IMR-90 (cell line): ENCODE measurements around the gene FXYD5. TPM values are rescaled to one million over a fixed set of nuclear protein-coding genes. Genes with fewer than 3 reads are reported as not detected.
A peak's percentile ranks its signal among the peaks of the same experiment; 100 is the strongest.

ENCODE experiments used
- ATAC-seq: fragments of 200-7000 bp; cut with Tn5 transposase; 2 replicates; pipeline ENCODE4 v1.9.1; 2020; ENCODE audit warnings: low read depth, mild to moderate bottlenecking, moderate library complexity
- BruUV-seq: library from RNA; stranded (reverse); fragments of 400-500 nt; replicated peaks from 2 replicates; lab custom pipeline; 2021; lab: Mats Ljungman, UMichigan
- CTCF ChIA-PET: fragments of 300-600 bp; formaldehyde crosslinking; extraction: SDS; loops from one replicate; lab custom pipeline; 2021; ENCODE audit warnings: antibody characterized with exemption; lab: Yijun Ruan, JAX
- POLR2A ChIA-PET: fragments of 300-600 bp; sonication (Branson Sonifier 250); formaldehyde crosslinking; loops from one replicate; lab custom pipeline; 2022; ENCODE audit warnings: antibody characterized with exemption; ENCODE audit not compliant: unreplicated experiment; lab: Charles Lee
- DNase-seq: peaks from one replicate; pipeline ENCODE4 v3.0.0; 2013
- H2AFZ ChIP-seq: replicated peaks from 2 replicates; pipeline ENCODE3; 2013; ENCODE audit warnings: low read length, mild to moderate bottlenecking; ENCODE audit not compliant: poor library complexity
- H2AK5ac ChIP-seq: 2 replicates; pipeline ENCODE4 v1.6.1; 2013; ENCODE audit warnings: low read depth, low read length, inconsistent platforms
- H2AK9ac ChIP-seq: replicated peaks from 2 replicates; pipeline ENCODE3; 2013; ENCODE audit warnings: mild to moderate bottlenecking, low read depth, low read length, moderate library complexity; ENCODE audit not compliant: poor library complexity
- H2BK120ac ChIP-seq: 2 replicates; pipeline ENCODE4 v1.6.1; 2013; ENCODE audit warnings: low read depth, low read length, inconsistent platforms
- H2BK15ac ChIP-seq: 3 replicates; pipeline ENCODE4 v1.6.1; 2013; ENCODE audit warnings: low read depth, low read length, inconsistent platforms
- H2BK20ac ChIP-seq: 2 replicates; pipeline ENCODE4 v1.6.1; 2013; ENCODE audit warnings: low read depth, mild to moderate bottlenecking, inconsistent platforms, low read length, moderate library complexity
- H2BK5ac ChIP-seq: 2 replicates; pipeline ENCODE4 v1.6.1; 2013; ENCODE audit warnings: mild to moderate bottlenecking, low read depth, low read length, inconsistent platforms; ENCODE audit not compliant: poor library complexity, severe bottlenecking
- H3K14ac ChIP-seq: replicated peaks from 2 replicates; pipeline ENCODE4 v1.6.1; 2013; ENCODE audit warnings: low read depth, low read length, inconsistent platforms
- H3K18ac ChIP-seq: 2 replicates; pipeline ENCODE4 v1.6.1; 2013; ENCODE audit warnings: low read depth, low read length, control low read depth
- H3K23ac ChIP-seq: 2 replicates; pipeline ENCODE4 v1.6.1; 2013; ENCODE audit warnings: low read depth, low read length, inconsistent platforms
- H3K27ac ChIP-seq: 2 replicates; pipeline ENCODE4 v1.5.1; 2013; ENCODE audit warnings: mild to moderate bottlenecking, control low read depth, low read length; ENCODE audit not compliant: insufficient read depth
- H3K27me3 ChIP-seq: 2 replicates; pipeline ENCODE4 v1.6.1; 2013; ENCODE audit warnings: low read length; ENCODE audit not compliant: control insufficient read depth, insufficient read depth
- H3K36me3 ChIP-seq: 2 replicates; pipeline ENCODE4 v1.6.1; 2013; ENCODE audit warnings: low read length, mixed read lengths; ENCODE audit not compliant: control insufficient read depth, insufficient read depth
- H3K4ac ChIP-seq: 2 replicates; pipeline ENCODE4 v1.6.1; 2013; ENCODE audit warnings: low read depth, low read length, inconsistent platforms
- H3K4me1 ChIP-seq: 2 replicates; pipeline ENCODE4 v1.6.1; 2013; ENCODE audit warnings: low read length, mixed read lengths; ENCODE audit not compliant: control insufficient read depth, insufficient read depth
- H3K4me2 ChIP-seq: 2 replicates; pipeline ENCODE4 v1.6.1; 2013; ENCODE audit warnings: low read depth, mild to moderate bottlenecking, control low read depth, low read length, moderate library complexity
- H3K4me3 ChIP-seq: 2 replicates; pipeline ENCODE4 v1.5.1; 2013; ENCODE audit warnings: low read depth, mild to moderate bottlenecking, control low read depth, low read length, moderate library complexity; ENCODE audit not compliant: insufficient read depth
- H3K56ac ChIP-seq: 2 replicates; pipeline ENCODE4 v1.6.1; 2013; ENCODE audit warnings: low read length, inconsistent platforms; ENCODE audit not compliant: insufficient read depth; ENCODE audit errors: extremely low read depth
- H3K79me1 ChIP-seq, 2 experiments: 2 replicates each; pipeline ENCODE4 v1.6.1; 2013; ENCODE audit warnings: low read length in 2 of 2, inconsistent platforms in 1 of 2, low read depth in 1 of 2
- H3K9ac ChIP-seq: 2 replicates; pipeline ENCODE4 v1.6.1; 2013; ENCODE audit warnings: low read depth, low read length, control low read depth
- H3K9me1 ChIP-seq: 2 replicates; pipeline ENCODE4 v1.6.1; 2013; ENCODE audit warnings: low read length, inconsistent platforms; ENCODE audit not compliant: insufficient read depth
- H3K9me3 ChIP-seq: 2 replicates; pipeline ENCODE4 v1.6.1; 2013; ENCODE audit warnings: low read length; ENCODE audit not compliant: control insufficient read depth, insufficient read depth
- H4K20me1 ChIP-seq: 2 replicates; pipeline ENCODE4 v1.6.1; 2013; ENCODE audit warnings: low read length, inconsistent platforms; ENCODE audit not compliant: insufficient read depth
- H4K5ac ChIP-seq: 2 replicates; pipeline ENCODE4 v1.6.1; 2013; ENCODE audit warnings: mild to moderate bottlenecking, low read depth, low read length, control low read depth
- H4K8ac ChIP-seq, 2 experiments: 2 replicates each; pipeline ENCODE4 v1.6.1; 2013; ENCODE audit warnings: low read depth in 2 of 2, low read length in 2 of 2, control low read depth in 1 of 2, inconsistent platforms in 1 of 2
- H4K91ac ChIP-seq: 2 replicates; pipeline ENCODE4 v1.6.1; 2013; ENCODE audit warnings: low read depth, low read length, inconsistent platforms; ENCODE audit not compliant: insufficient read depth
- BHLHE40 ChIP-seq: fragments of 150-350 bp; IDR thresholded peaks from 2 replicates; pipeline ENCODE4 v1.6.1; 2016; ENCODE audit warnings: mild to moderate bottlenecking, low read depth, low read length
- CHD1 ChIP-seq: IDR thresholded peaks from 2 replicates; pipeline ENCODE4 v1.6.1; 2012; ENCODE audit warnings: low read depth, low read length, improper control_type of control experiment
- MAZ ChIP-seq: IDR thresholded peaks from 2 replicates; pipeline ENCODE4 v1.6.1; 2012; ENCODE audit warnings: low read depth, mild to moderate bottlenecking, low read length, improper control_type of control experiment, moderate library complexity, borderline replicate concordance
- NFE2L2 ChIP-seq: fragments of 150-350 bp; IDR thresholded peaks from 2 replicates; pipeline ENCODE4 v1.6.1; 2016; ENCODE audit warnings: low read depth, mild to moderate bottlenecking, low read length
- WGBS, 2 experiments: methylation state at CpG; one replicate each; pipeline versions ENCODE4 v1.1.5 to v1.1.7; 2013; ENCODE audit warnings: missing lambda C conversion rate in 2 of 2; ENCODE audit not compliant: insufficient read length in 1 of 2; ENCODE audit errors: extremely low coverage in 2 of 2; 5-methylcytosine and 5-hydroxymethylcytosine counted together
- dilution Hi-C: fragments of 300-500 bp; cut with HindIII; formaldehyde crosslinking; loops from one replicate; pipeline ENCODE4 v1.14.3; 2018; ENCODE audit warnings: low sequenced_read_pairs; ENCODE audit not compliant: unreplicated experiment
- in situ Hi-C: fragments of 300-500 bp; cut with MboI; formaldehyde crosslinking; loops from 3 replicates; pipeline ENCODE4 v1.14.3; 2019; ENCODE audit warnings: low sequenced_read_pairs, inconsistent platforms, mixed read lengths
- intact Hi-C: fragments of 100-400 bp; cut with micrococcal nuclease; formaldehyde crosslinking; loops from 2 replicates; pipeline ENCODE4 v1.10.0; 2022
- polyA plus RNA-seq, 3 experiments: library from polyadenylated mRNA; depleted of rRNA; stranded (reverse); fragments of >200 nt; gene quantifications; 2 replicates each; pipeline ENCODE4 v1.2.3, GENCODE V29; 2012; ENCODE audit warnings: low replicate concordance in 1 of 3
- total RNA-seq: library from RNA; depleted of rRNA; stranded (reverse); fragments of >200 nt; gene quantifications from 2 replicates; pipeline ENCODE4 v1.2.3, GENCODE V29; 2012

The FXYD5 gene
- total and polyA plus RNA-seq, 2 of the 4 experiments (the other 2 are of a cell fraction) = 53.6 to 245 TPM

- H4K91ac ChIP-seq = peak overlapping the region; percentile 91
- H2AK5ac ChIP-seq = peak overlapping the region; percentile 78
- peak overlapping the region; percentile 77 for H3K4me2 ChIP-seq
- peak overlapping the region; percentile 70 for H3K27ac ChIP-seq
- H2AFZ ChIP-seq = peak overlapping the region; percentile 99
- H2BK120ac ChIP-seq = peak overlapping the region; percentile 77
- peak overlapping the region; percentile 99 for H3K14ac ChIP-seq
- H3K9me1 ChIP-seq = peaks cover 7% of the 10 kb centered on the region; the same call in 1 of the 2 replicates
- peak overlapping the region; percentile 99 for H3K4ac ChIP-seq
- H3K4me3 ChIP-seq = peak overlapping the region; percentile 49
- TF ChIP-seq CHD1 (no peak), MAZ (peak; percentile 58; the same call in 1 of the 2 replicates), NFE2L2 (no peak), BHLHE40 (peak; percentile 21; the same call in 1 of the 2 replicates)
- H3K36me3 ChIP-seq = no peaks in the 10 kb centered on the region
- WGBS, 2 experiments = 10% methylated on average over 18 of the region's 42 CpGs; no CpG with 5 or more reads in 1 of the 2 experiments
- no peaks in the 10 kb centered on the region for H3K9me3 ChIP-seq
- peak; percentile 96 for ATAC-seq
- H3K4me1 ChIP-seq = peaks cover 2% of the 10 kb centered on the region; the same call in 1 of the 2 replicates
- peak overlapping the region; percentile 89 for H4K5ac ChIP-seq
- H2BK15ac ChIP-seq = peak overlapping the region; percentile 38; the same call in 1 of the 3 replicates
- H3K18ac ChIP-seq = peak overlapping the region; percentile 61
- H4K8ac ChIP-seq = peak overlapping the region; percentile 94 to 100
- H2BK5ac ChIP-seq = peak overlapping the region; percentile 71
- H4K20me1 ChIP-seq = no peaks in the 10 kb centered on the region
- intact Hi-C loops = no loop called here
- BruUV-seq = no TSS peak
- ChIA-PET POLR2A (no interaction called here), CTCF (interaction anchor here (0.5 to 1.0 kb wide), 5 partner anchors 10 to 159 kb away, joined by 3 to 5 read pairs (median 3); no protein-coding TSS in a partner anchor)
- peak overlapping the region; percentile 98 for H3K23ac ChIP-seq
- peak overlapping the region; percentile 83 for H2AK9ac ChIP-seq
- H3K27me3 ChIP-seq = peaks cover 6% of the 10 kb centered on the region; the same call in 1 of the 2 replicates
- H3K79me1 ChIP-seq = 0 out of 4 replicates have a peak, but pooled peaks cover 0 to 7% of the 10 kb centered on the region in 2 experiments
- in situ Hi-C loops = no loop called here
- H3K56ac ChIP-seq = peak overlapping the region; percentile 67
- H2BK20ac ChIP-seq = 0 out of 2 replicates have a peak overlapping the region, but pooled peaks have one; percentile 30
- DNase-seq = peak; percentile 86
- dilution Hi-C loops = no loop called here
- peak overlapping the region; percentile 83 for H3K9ac ChIP-seq
Measured at GRCh38 chr19:35124098-35125060, 30.2 kb upstream of the FXYD5 start.
